ENCODE results near the gene UTY. TPM values are rescaled to one million over a fixed set of nuclear protein-coding genes. Genes with fewer than 3 reads are reported as not detected.

UTY gene
- 16.6 and 21.2 TPM in 2 replicates for total RNA-seq (2014; rRNA removed; shearing (Covaris generic))
- 10.2 and 10.6 TPM in 2 replicates for polyA plus RNA-seq (2014; cell fraction: nucleus; rRNA removed)

GRCh38 chrY:13479828-13480227 lies at the start of gene UTY:
Gene UTY (minus strand): TSS chrY:13480033. CDS start chrY:13479665, 368 bp downstream.
- DNase-seq (ENCODE audit: extremely low read depth, low read depth), result peak; percentile 90

GRCh38 chrY:13520474-13520873 lies 40.6 kb upstream of the UTY start:
- no peak for DNase-seq (ENCODE audit: extremely low read depth, low read depth)

- DNase-seq (ENCODE audit: extremely low read depth, low read depth), result peak; percentile 1
Measured at GRCh38 chrY:13501215-13501614, 21.4 kb upstream of the UTY start.

- DNase-seq (ENCODE audit: extremely low read depth, low read depth), result no peak
Measured at GRCh38 chrY:13493737-13494136, 13.9 kb upstream of the UTY start.

GRCh38 chrY:13492408-13492807 lies 12.6 kb upstream of the UTY start:
- no peak for DNase-seq (ENCODE audit: extremely low read depth, low read depth)

- no peak for DNase-seq (ENCODE audit: extremely low read depth, low read depth)
Measured at GRCh38 chrY:13488738-13489137, 8.9 kb upstream of the UTY start.

GRCh38 chrY:13479121-13479711 lies 617 bp downstream of the UTY start:
- peak; percentile 38 for DNase-seq (ENCODE audit: extremely low read depth, low read depth)

- DNase-seq (ENCODE audit: extremely low read depth, low read depth), result peak; percentile 66
Measured at GRCh38 chrY:13478126-13478785, 1.6 kb downstream of the UTY start.

- DNase-seq (ENCODE audit: extremely low read depth, low read depth), result peak; percentile 67
Measured at GRCh38 chrY:13474997-13475396, 4.8 kb downstream of the UTY start.

GRCh38 chrY:13451572-13451971 lies 28.3 kb downstream of the UTY start:
- no peak for DNase-seq (ENCODE audit: extremely low read depth, low read depth)

GRCh38 chrY:13450596-13451130 lies 29.2 kb downstream of the UTY start:
- DNase-seq (ENCODE audit: extremely low read depth, low read depth), result no peak

- DNase-seq (ENCODE audit: extremely low read depth, low read depth), result no peak
Measured at GRCh38 chrY:13445566-13445965, 34.3 kb downstream of the UTY start.

- DNase-seq (ENCODE audit: extremely low read depth, low read depth), result no peak
Measured at GRCh38 chrY:13443146-13443545, 36.7 kb downstream of the UTY start.

- no peak for DNase-seq (ENCODE audit: extremely low read depth, low read depth)
Measured at GRCh38 chrY:13440811-13441210, 39.0 kb downstream of the UTY start.

GRCh38 chrY:13435968-13436937 lies 43.6 kb downstream of the UTY start:
- peak; percentile 59 for DNase-seq (ENCODE audit: extremely low read depth, low read depth)

GRCh38 chrY:13435206-13435967 lies 44.4 kb downstream of the UTY start:
- no peak for DNase-seq (ENCODE audit: extremely low read depth, low read depth)

- no peak for DNase-seq (ENCODE audit: extremely low read depth, low read depth)
Measured at GRCh38 chrY:13432293-13433025, 47.4 kb downstream of the UTY start.

GRCh38 chrY:13429551-13429950 lies 50.3 kb downstream of the UTY start:
- DNase-seq (ENCODE audit: extremely low read depth, low read depth), result no peak

- DNase-seq (ENCODE audit: extremely low read depth, low read depth), result no peak
Measured at GRCh38 chrY:13423281-13423732, 56.5 kb downstream of the UTY start.
